Hepatocyte (in vitro differentiated cells): ENCODE results near the gene TUFM.

Experiments
- EZH2 ChIP-seq: fragments of 200-600 bp; sonication (generic); IDR thresholded peaks from 2 replicates; pipeline ENCODE4 v1.6.1; 2016; ENCODE audit warnings: antibody characterized with exemption, mild to moderate bottlenecking, borderline replicate concordance
- EZH2phosphoT487 ChIP-seq: fragments of 200-600 bp; sonication (generic); IDR thresholded peaks from one replicate; pipeline ENCODE4 v1.6.1; 2018; ENCODE audit warnings: antibody characterized with exemption, mild to moderate bottlenecking, low read depth, moderate library complexity; ENCODE audit not compliant: unreplicated experiment, severe bottlenecking
- TF ChIP-seq, protein P1 (sequence below): fragments of 200-600 bp; sonication (generic); IDR thresholded peaks from 2 replicates; pipeline ENCODE4 v1.5.1; 2016; ENCODE audit warnings: antibody characterized with exemption, mild to moderate bottlenecking; ENCODE audit not compliant: poor library complexity

- TF ChIP-seq, protein P1, sequence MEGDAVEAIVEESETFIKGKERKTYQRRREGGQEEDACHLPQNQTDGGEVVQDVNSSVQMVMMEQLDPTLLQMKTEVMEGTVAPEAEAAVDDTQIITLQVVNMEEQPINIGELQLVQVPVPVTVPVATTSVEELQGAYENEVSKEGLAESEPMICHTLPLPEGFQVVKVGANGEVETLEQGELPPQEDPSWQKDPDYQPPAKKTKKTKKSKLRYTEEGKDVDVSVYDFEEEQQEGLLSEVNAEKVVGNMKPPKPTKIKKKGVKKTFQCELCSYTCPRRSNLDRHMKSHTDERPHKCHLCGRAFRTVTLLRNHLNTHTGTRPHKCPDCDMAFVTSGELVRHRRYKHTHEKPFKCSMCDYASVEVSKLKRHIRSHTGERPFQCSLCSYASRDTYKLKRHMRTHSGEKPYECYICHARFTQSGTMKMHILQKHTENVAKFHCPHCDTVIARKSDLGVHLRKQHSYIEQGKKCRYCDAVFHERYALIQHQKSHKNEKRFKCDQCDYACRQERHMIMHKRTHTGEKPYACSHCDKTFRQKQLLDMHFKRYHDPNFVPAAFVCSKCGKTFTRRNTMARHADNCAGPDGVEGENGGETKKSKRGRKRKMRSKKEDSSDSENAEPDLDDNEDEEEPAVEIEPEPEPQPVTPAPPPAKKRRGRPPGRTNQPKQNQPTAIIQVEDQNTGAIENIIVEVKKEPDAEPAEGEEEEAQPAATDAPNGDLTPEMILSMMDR = no peak
- TF ChIP-seq EZH2 = no peak
- no peak for TF ChIP-seq EZH2phosphoT487
Observed at GRCh38 chr16:28830531-28830930, 15.6 kb downstream of the TUFM start.
